Activated T-helper 1 cell treated with anti-CD3 and anti-CD28 coated beads, Interleukin-12 subunit alpha, Interleukin-12 subunit beta, Interleukin-2, Interleukin-4 antibody, amounts not matched to agents 30 ng/mL and 10 ng/mL and 1 ng/mL, durations not matched to agents 14 hours and 24 hours and 36 hours (primary cell): ENCODE measurements around the gene PDE6A. TPM values are rescaled to one million over a fixed set of nuclear protein-coding genes. Genes with fewer than 3 reads are reported as not detected.
A peak's percentile ranks its signal among the peaks of the same experiment; 100 is the strongest.
"Not testable (repeated sequence)": the region's sequence is repeated elsewhere in the genome, so short reads cannot be mapped to it uniquely, and the experiment has no call there.

Experiments
- DNase-seq: peaks from one replicate; pipeline ENCODE4 v3.0.0; 2021; ENCODE audit warnings: low spot score
- H3K27ac Mint-ChIP-seq: one replicate; pipeline ENCODE4 v1.8.0; 2021; ENCODE audit warnings: mild to moderate bottlenecking, mixed read lengths
- H3K27me3 Mint-ChIP-seq: one replicate; pipeline ENCODE4 v1.8.0; 2022; ENCODE audit warnings: mild to moderate bottlenecking, moderate library complexity, mixed read lengths; ENCODE audit not compliant: insufficient read depth
- H3K36me3 Mint-ChIP-seq: one replicate; pipeline ENCODE4 v1.8.0; 2021; ENCODE audit warnings: low read depth, mixed read lengths
- H3K4me1 Mint-ChIP-seq: one replicate; pipeline ENCODE4 v1.8.0; 2021; ENCODE audit warnings: low read depth, mixed read lengths
- H3K4me3 Mint-ChIP-seq: one replicate; pipeline ENCODE4 v1.8.0; 2021; ENCODE audit warnings: mild to moderate bottlenecking, moderate library complexity, mixed read lengths
- H3K9me3 Mint-ChIP-seq: one replicate; pipeline ENCODE4 v1.8.0; 2021; ENCODE audit warnings: mixed read lengths
- intact Hi-C: fragments of 100-400 bp; cut with micrococcal nuclease; formaldehyde crosslinking; loops from one replicate; pipeline ENCODE4 v1.15.1; 2024
- total RNA-seq: library from RNA; stranded (reverse); gene quantifications from 2 replicates; pipeline ENCODE4 v1.2.3, GENCODE V29; 2022

Gene PDE6A
- total RNA-seq, 1 donor from 2014 or later: not detected

GRCh38 chr5:149878371-149878770 lies 66.2 kb downstream of the PDE6A start:
- no peaks in the 10 kb centered on the region for H3K9me3 Mint-ChIP-seq
- peaks cover 16% of the 10 kb centered on the region for H3K27me3 Mint-ChIP-seq
- no peak for DNase-seq
- H3K27ac Mint-ChIP-seq: no peak overlapping the region
- no peaks in the 10 kb centered on the region for H3K4me1 Mint-ChIP-seq
- H3K36me3 Mint-ChIP-seq: no peaks in the 10 kb centered on the region
- intact Hi-C loops: no loop called here
- no peak overlapping the region for H3K4me3 Mint-ChIP-seq

GRCh38 chr5:149873896-149874295 lies 70.7 kb downstream of the PDE6A start:
- H3K4me1 Mint-ChIP-seq: no peaks in the 10 kb centered on the region
- no peaks in the 10 kb centered on the region for H3K36me3 Mint-ChIP-seq
- no peak overlapping the region for H3K27ac Mint-ChIP-seq
- H3K4me3 Mint-ChIP-seq: no peak overlapping the region
- no peak for DNase-seq
- H3K9me3 Mint-ChIP-seq: no peaks in the 10 kb centered on the region
- peaks cover 17% of the 10 kb centered on the region for H3K27me3 Mint-ChIP-seq
- intact Hi-C loops: no loop called here

- intact Hi-C loops: no loop called here
- no peaks in the 10 kb centered on the region for H3K36me3 Mint-ChIP-seq
- no peak overlapping the region for H3K27ac Mint-ChIP-seq
Observed at GRCh38 chr5:149872351-149873040, 72.1 kb downstream of the PDE6A start.

GRCh38 chr5:149871471-149871870 lies 73.1 kb downstream of the PDE6A start:
- H3K4me3 Mint-ChIP-seq: no peak overlapping the region
- H3K27ac Mint-ChIP-seq: no peak overlapping the region
- peaks cover 17% of the 10 kb centered on the region for H3K27me3 Mint-ChIP-seq
- H3K9me3 Mint-ChIP-seq: peaks cover 1% of the 10 kb centered on the region
- no peaks in the 10 kb centered on the region for H3K4me1 Mint-ChIP-seq
- no peaks in the 10 kb centered on the region for H3K36me3 Mint-ChIP-seq
- DNase-seq: no peak
- intact Hi-C loops: no loop called here

More at GRCh38 chr5:149872351-149873040, 72.1 kb downstream of the PDE6A start:
- Mint-ChIP-seq H3K4me1 (no peaks in the 10 kb centered on the region), H3K9me3 (no peaks in the 10 kb centered on the region), H3K27me3 (peaks cover 17% of the 10 kb centered on the region), H3K4me3 (no peak overlapping the region)
- no peak for DNase-seq

- intact Hi-C loops: no loop called here
- Mint-ChIP-seq H3K4me3 (no peak overlapping the region), H3K36me3 (peaks cover 1% of the 10 kb centered on the region), H3K9me3 (peaks cover 8% of the 10 kb centered on the region), H3K27me3 (peaks cover 15% of the 10 kb centered on the region), H3K4me1 (no peaks in the 10 kb centered on the region), H3K27ac (no peak overlapping the region)
- no peak for DNase-seq
Observed at GRCh38 chr5:149870697-149871096, 73.9 kb downstream of the PDE6A start.

GRCh38 chr5:149870232-149870631 lies 74.4 kb downstream of the PDE6A start:
- Mint-ChIP-seq H3K9me3 (peaks cover 8% of the 10 kb centered on the region), H3K27ac (no peak overlapping the region), H3K36me3 (peaks cover 1% of the 10 kb centered on the region), H3K27me3 (peaks cover 15% of the 10 kb centered on the region), H3K4me3 (no peak overlapping the region), H3K4me1 (no peaks in the 10 kb centered on the region)
- DNase-seq: no peak
- intact Hi-C loops: no loop called here

- DNase-seq: no peak
- Mint-ChIP-seq H3K27ac (no peak overlapping the region), H3K36me3 (peaks cover 1% of the 10 kb centered on the region), H3K9me3 (peaks cover 8% of the 10 kb centered on the region), H3K4me1 (no peaks in the 10 kb centered on the region), H3K4me3 (no peak overlapping the region), H3K27me3 (peaks cover 11% of the 10 kb centered on the region)
- intact Hi-C loops: no loop called here
Observed at GRCh38 chr5:149869411-149869821, 75.2 kb downstream of the PDE6A start.

- Mint-ChIP-seq H3K27me3 (peaks cover 2% of the 10 kb centered on the region), H3K4me3 (no peak overlapping the region), H3K36me3 (peaks cover 3% of the 10 kb centered on the region), H3K4me1 (peaks cover 14% of the 10 kb centered on the region), H3K9me3 (peaks cover 8% of the 10 kb centered on the region), H3K27ac (no peak overlapping the region)
- intact Hi-C loops: no loop called here
- no peak for DNase-seq
Observed at GRCh38 chr5:149865746-149866145, 78.8 kb downstream of the PDE6A start.

GRCh38 chr5:149863830-149864229 lies 80.8 kb downstream of the PDE6A start:
- Mint-ChIP-seq H3K9me3 (peaks cover 8% of the 10 kb centered on the region), H3K36me3 (peaks cover 3% of the 10 kb centered on the region), H3K4me1 (peaks cover 22% of the 10 kb centered on the region), H3K27ac (no peak overlapping the region), H3K27me3 (no peaks in the 10 kb centered on the region), H3K4me3 (no peak overlapping the region)
- intact Hi-C loops: no loop called here
- DNase-seq: no peak

GRCh38 chr5:149863176-149863575 lies 81.4 kb downstream of the PDE6A start:
- intact Hi-C loops: no loop called here
- no peak for DNase-seq
- peaks cover 8% of the 10 kb centered on the region for H3K9me3 Mint-ChIP-seq
- peaks cover 3% of the 10 kb centered on the region for H3K36me3 Mint-ChIP-seq
- no peak overlapping the region for H3K4me3 Mint-ChIP-seq
- no peaks in the 10 kb centered on the region for H3K27me3 Mint-ChIP-seq
- H3K4me1 Mint-ChIP-seq: peaks cover 22% of the 10 kb centered on the region
- no peak overlapping the region for H3K27ac Mint-ChIP-seq

- H3K27me3 Mint-ChIP-seq: no peaks in the 10 kb centered on the region
- H3K36me3 Mint-ChIP-seq: peaks cover 2% of the 10 kb centered on the region
- intact Hi-C loops: no loop called here
- peak; percentile 44 for DNase-seq
- peak overlapping the region; percentile 60 for H3K4me3 Mint-ChIP-seq
- peaks cover under 1% of the 10 kb centered on the region for H3K9me3 Mint-ChIP-seq
- H3K4me1 Mint-ChIP-seq: peaks cover 22% of the 10 kb centered on the region
- H3K27ac Mint-ChIP-seq: peak overlapping the region; percentile 75
Observed at GRCh38 chr5:149860801-149861322, 83.7 kb downstream of the PDE6A start.

GRCh38 chr5:149859746-149860145 lies 84.8 kb downstream of the PDE6A start:
- Mint-ChIP-seq H3K9me3 (no peaks in the 10 kb centered on the region), H3K27ac (no peak overlapping the region), H3K4me1 (peaks cover 22% of the 10 kb centered on the region), H3K4me3 (no peak overlapping the region), H3K27me3 (no peaks in the 10 kb centered on the region), H3K36me3 (peaks cover 2% of the 10 kb centered on the region)
- no peak for DNase-seq
- intact Hi-C loops: no loop called here

GRCh38 chr5:149858481-149858880 lies 86.1 kb downstream of the PDE6A start:
- H3K4me3 Mint-ChIP-seq, intact Hi-C loops, H3K36me3 Mint-ChIP-seq, H3K27ac Mint-ChIP-seq, H3K9me3 Mint-ChIP-seq, DNase-seq, H3K27me3 Mint-ChIP-seq: not testable (repeated sequence)
- H3K4me1 Mint-ChIP-seq: peaks cover 22% of the 10 kb centered on the region
